ENCODE results near the gene PRPH2. TPM values are rescaled to one million over a fixed set of nuclear protein-coding genes. Genes with fewer than 3 reads are reported as not detected.
A peak's percentile ranks its signal among the peaks of the same experiment; 100 is the strongest.

Gene PRPH2
- total and polyA plus RNA-seq, 10 of the 15 experiments (the other 5 are each of a cell fraction or from before 2014, with no cell fraction given), result 0.08 TPM; not detected in 9

DNA sequence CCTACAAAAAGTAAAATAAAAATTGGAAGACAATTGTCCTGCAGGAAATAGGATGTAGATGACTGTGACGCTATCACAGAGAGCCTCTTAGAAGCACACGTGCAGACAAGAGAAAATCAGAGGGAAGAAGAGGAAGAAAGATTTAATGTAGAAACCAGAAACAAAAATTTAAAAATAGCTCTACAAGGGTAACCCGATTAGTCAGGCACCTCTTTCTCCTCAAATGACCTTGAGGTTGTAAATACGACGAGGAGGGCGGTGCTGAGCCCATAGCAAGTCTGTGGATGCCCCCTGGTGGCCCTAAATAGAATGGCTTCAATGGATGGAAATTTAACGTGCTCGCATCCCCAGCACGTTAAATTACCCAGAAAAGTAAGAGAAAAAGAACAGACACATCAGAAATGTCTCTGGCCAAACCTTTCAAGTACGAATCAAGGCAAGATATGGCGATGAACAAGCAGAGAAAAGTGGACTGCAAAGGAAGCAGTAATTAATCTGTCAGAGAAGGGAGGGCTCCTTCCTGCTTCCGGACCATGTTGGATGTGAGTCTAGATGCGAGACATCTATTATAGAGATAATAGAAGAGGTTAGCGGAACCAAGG, 4.2 kb upstream of the PRPH2 start (continued):
- TF ChIP-seq RAD21 (IDR thresholded peaks at IDR 0.05; ENCODE audit: insufficient read depth, low read depth, low read length) (peak; percentile 92), ZBTB40 (IDR thresholded peaks at IDR 0.05; ENCODE audit: borderline replicate concordance) (peak; percentile 35; the same call in 1 of the 2 replicates), TCF12 (IDR thresholded peaks at IDR 0.05; ENCODE audit: low read depth, low read length) (no peak), IKZF2 (IDR thresholded peaks at IDR 0.05) (0 out of 4 replicates have a peak, but pooled peaks of 1 of the 2 experiments have one; percentile 11), RB1 (IDR thresholded peaks at IDR 0.05; ENCODE audit: borderline replicate concordance) (peak; percentile 70; the same call in 1 of the 2 replicates), RELA (IDR thresholded peaks at IDR 0.05; ENCODE audit: borderline replicate concordance, partially characterized antibody) (peak; percentile 64), HCFC1 (IDR thresholded peaks at IDR 0.05; ENCODE audit: low read length) (peak; percentile 29; the same call in 1 of the 2 replicates)
- TF ChIP-seq, protein P1, sequence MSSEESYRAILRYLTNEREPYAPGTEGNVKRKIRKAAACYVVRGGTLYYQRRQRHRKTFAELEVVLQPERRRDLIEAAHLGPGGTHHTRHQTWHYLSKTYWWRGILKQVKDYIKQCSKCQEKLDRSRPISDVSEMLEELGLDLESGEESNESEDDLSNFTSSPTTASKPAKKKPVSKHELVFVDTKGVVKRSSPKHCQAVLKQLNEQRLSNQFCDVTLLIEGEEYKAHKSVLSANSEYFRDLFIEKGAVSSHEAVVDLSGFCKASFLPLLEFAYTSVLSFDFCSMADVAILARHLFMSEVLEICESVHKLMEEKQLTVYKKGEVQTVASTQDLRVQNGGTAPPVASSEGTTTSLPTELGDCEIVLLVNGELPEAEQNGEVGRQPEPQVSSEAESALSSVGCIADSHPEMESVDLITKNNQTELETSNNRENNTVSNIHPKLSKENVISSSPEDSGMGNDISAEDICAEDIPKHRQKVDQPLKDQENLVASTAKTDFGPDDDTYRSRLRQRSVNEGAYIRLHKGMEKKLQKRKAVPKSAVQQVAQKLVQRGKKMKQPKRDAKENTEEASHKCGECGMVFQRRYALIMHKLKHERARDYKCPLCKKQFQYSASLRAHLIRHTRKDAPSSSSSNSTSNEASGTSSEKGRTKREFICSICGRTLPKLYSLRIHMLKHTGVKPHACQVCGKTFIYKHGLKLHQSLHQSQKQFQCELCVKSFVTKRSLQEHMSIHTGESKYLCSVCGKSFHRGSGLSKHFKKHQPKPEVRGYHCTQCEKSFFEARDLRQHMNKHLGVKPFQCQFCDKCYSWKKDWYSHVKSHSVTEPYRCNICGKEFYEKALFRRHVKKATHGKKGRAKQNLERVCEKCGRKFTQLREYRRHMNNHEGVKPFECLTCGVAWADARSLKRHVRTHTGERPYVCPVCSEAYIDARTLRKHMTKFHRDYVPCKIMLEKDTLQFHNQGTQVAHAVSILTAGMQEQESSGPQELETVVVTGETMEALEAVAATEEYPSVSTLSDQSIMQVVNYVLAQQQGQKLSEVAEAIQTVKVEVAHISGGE (CRISPR knock-in tag; IDR thresholded peaks at IDR 0.05), result no peak

All from GM12878 (cell line).